KG1 (cell line): ENCODE data around the gene ZNF780B.

Source experiments
- DNase-seq: peaks from one replicate; lab custom pipeline; 2025; lab: John Stamatoyannopoulos, UW

The ZNF780B gene

DNA sequence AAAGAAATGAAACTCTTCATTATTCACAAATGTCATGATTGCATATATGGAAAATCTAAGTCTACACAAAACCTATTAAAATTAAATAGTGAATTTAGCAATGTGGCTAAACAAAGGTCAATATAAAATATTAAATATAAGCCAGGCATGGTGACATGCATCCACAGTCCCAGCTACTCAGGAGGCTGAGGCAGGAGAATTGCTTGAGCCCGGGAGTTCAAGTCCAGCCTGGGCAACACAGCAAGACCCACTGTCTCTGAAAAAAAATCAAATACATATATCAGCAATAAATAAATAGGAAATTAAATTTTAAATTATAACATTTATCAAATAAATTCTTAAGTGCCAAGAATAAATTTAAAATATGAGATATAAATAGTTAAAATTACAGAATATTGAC, 73.1 kb downstream of the ZNF780B start:
- DNase-seq, result no peak
